ENCODE data around the gene NOL3. TPM values are rescaled to one million over a fixed set of nuclear protein-coding genes. Genes with fewer than 3 reads are reported as not detected.

The NOL3 gene
- total and polyA plus RNA-seq, 2 of the 4 experiments (the other 2 are of a cell fraction): 6.1 to 17.2 TPM

GRCh38 chr16:67166598-67167168 lies 3.7 kb upstream of the NOL3 start:
- Histone ChIP-seq H4K8ac (ENCODE audit: low read depth in 2 of 2, low read length in 2 of 2) (no peak overlapping the region), H3K27me3 (ENCODE audit: control insufficient read depth, insufficient read depth, low read length) (peaks cover 24% of the 10 kb centered on the region; the same call in 1 of the 2 replicates), H2AK9ac (replicated peaks; ENCODE audit: low read depth, low read length, poor library complexity) (no peak overlapping the region), H3K14ac (replicated peaks; ENCODE audit: low read depth, low read length) (no peak overlapping the region), H3K9me1 (ENCODE audit: insufficient read depth, low read length) (peaks cover 14% of the 10 kb centered on the region), H3K9me3 (ENCODE audit: control insufficient read depth, insufficient read depth, low read length) (no peaks in the 10 kb centered on the region), H2AFZ (replicated peaks; ENCODE audit: low read length, poor library complexity) (no peak overlapping the region), H2BK15ac (ENCODE audit: low read depth, low read length) (no peak overlapping the region), H3K27ac (ENCODE audit: insufficient read depth, low read length) (no peak overlapping the region), H3K23ac (ENCODE audit: low read depth, low read length) (no peak overlapping the region), H3K4ac (ENCODE audit: low read depth, low read length) (no peak overlapping the region), H3K56ac (ENCODE audit: extremely low read depth, insufficient read depth, low read length) (no peak overlapping the region), H3K4me3 (ENCODE audit: insufficient read depth, low read depth, low read length) (no peak overlapping the region), H4K20me1 (ENCODE audit: insufficient read depth, low read length) (no peaks in the 10 kb centered on the region), H2BK5ac (ENCODE audit: low read depth, low read length, poor library complexity, severe bottlenecking) (no peak overlapping the region), H2AK5ac (ENCODE audit: low read depth, low read length) (no peak overlapping the region), H3K4me2 (ENCODE audit: low read depth, low read length) (no peak overlapping the region), H3K36me3 (ENCODE audit: control insufficient read depth, insufficient read depth, low read length) (peaks cover 3% of the 10 kb centered on the region; the same call in 1 of the 2 replicates), H3K4me1 (ENCODE audit: control insufficient read depth, insufficient read depth, low read length) (peaks cover 34% of the 10 kb centered on the region), H3K18ac (ENCODE audit: low read depth, low read length) (no peak overlapping the region), H3K9ac (ENCODE audit: low read depth, low read length) (no peak overlapping the region), H3K79me1 (ENCODE audit: low read depth in 1 of 2, low read length in 2 of 2) (peaks cover 8 to 16% of the 10 kb centered on the region in 2 experiments; a peak in 3 of 4 replicates), H2BK20ac (ENCODE audit: low read depth, low read length) (no peak overlapping the region), H2BK120ac (ENCODE audit: low read depth, low read length) (no peak overlapping the region), H4K5ac (ENCODE audit: low read depth, low read length) (no peak overlapping the region), H4K91ac (ENCODE audit: insufficient read depth, low read depth, low read length) (no peak overlapping the region)
- ATAC-seq (ENCODE audit: low read depth) (no peak), DNase-seq (no peak)
- 69% methylated on average over 3 of the region's 5 CpGs; no CpG with 5 or more reads in 1 of the 2 experiments for WGBS, 2 experiments (ENCODE audit: extremely low coverage in 2 of 2, insufficient read length in 1 of 2)
- BruUV-seq (replicated peaks): no TSS peak
- in situ Hi-C loops (cut with MboI; ENCODE audit: low sequenced_read_pairs): no loop called here
- TF ChIP-seq MXI1 (IDR thresholded peaks at IDR 0.05; ENCODE audit: borderline replicate concordance, low read depth, low read length): no peak
- TF ChIP-seq NFE2L2 (IDR thresholded peaks at IDR 0.05; ENCODE audit: low read depth, low read length): no peak
- TF ChIP-seq SMC3 (IDR thresholded peaks at IDR 0.05; ENCODE audit: low read depth, low read length): no peak
- no peak for TF ChIP-seq MAZ (IDR thresholded peaks at IDR 0.05; ENCODE audit: borderline replicate concordance, low read depth, low read length)
- no peak for TF ChIP-seq FOS (IDR thresholded peaks at IDR 0.05; ENCODE audit: low read depth, low read length)
- no peak for TF ChIP-seq RCOR1 (IDR thresholded peaks at IDR 0.05; ENCODE audit: insufficient replicate concordance, low read length)
- ChIA-PET POLR2A (ENCODE audit: unreplicated experiment) (no interaction called here), CTCF (no interaction called here)
- intact Hi-C loops (cut with micrococcal nuclease): no loop called here
- dilution Hi-C loops (cut with HindIII; ENCODE audit: low sequenced_read_pairs, unreplicated experiment): no loop called here
